Activated CD8-positive, alpha-beta memory T cell treated with anti-CD3 and anti-CD28 coated beads for 48 hours (primary cell): ENCODE data around the gene TLX2.
A peak's percentile ranks its signal among the peaks of the same experiment; 100 is the strongest.
"Not testable (repeated sequence)": the region's sequence is repeated elsewhere in the genome, so short reads cannot be mapped to it uniquely, and the experiment has no call there.

ENCODE experiments used
- DNase-seq, 3 experiments: peaks; one replicate each; pipeline ENCODE4 v3.0.0-alpha.2; 2020; ENCODE audit warnings: low read depth in 2 of 3, low spot score in 2 of 3

Gene TLX2

GRCh38 chr2:74553892-74554819, 39.9 kb downstream of the TLX2 start, which contains the start of the genes DOK1 and LOXL3:
DOK1 (plus strand) TSS chr2:74554720; CDS start chr2:74554755, 35 bp downstream.
LOXL3 (minus strand) TSS chr2:74553942; CDS start chr2:74552634, 1,308 bp downstream.
- DNase-seq = peak; percentile 65 to 81 (median 80)

GRCh38 chr2:74554820-74555531, 40.7 kb downstream of the TLX2 start:
- DNase-seq = no peak

- DNase-seq = no peak
Observed at GRCh38 chr2:74555610-74556103, 41.4 kb downstream of the TLX2 start.

GRCh38 chr2:74556159-74556558, 41.9 kb downstream of the TLX2 start:
- DNase-seq = no peak

GRCh38 chr2:74556831-74557370, 42.7 kb downstream of the TLX2 start:
- no peak for DNase-seq

GRCh38 chr2:74558284-74559230, 44.3 kb downstream of the TLX2 start:
- no peak for DNase-seq

GRCh38 chr2:74559912-74560311, 45.7 kb downstream of the TLX2 start:
- no peak for DNase-seq

- DNase-seq = no peak
Observed at GRCh38 chr2:74560591-74560990, 46.3 kb downstream of the TLX2 start.

GRCh38 chr2:74561022-74561421, 46.8 kb downstream of the TLX2 start:
- not testable (repeated sequence) for DNase-seq

GRCh38 chr2:74562126-74562775, 48.0 kb downstream of the TLX2 start:
- DNase-seq = no peak

GRCh38 chr2:74564222-74564621, 50.0 kb downstream of the TLX2 start:
- DNase-seq = no peak

GRCh38 chr2:74566076-74566753, 52.0 kb downstream of the TLX2 start:
- DNase-seq = no peak

GRCh38 chr2:74566754-74567085, 52.5 kb downstream of the TLX2 start:
- no peak for DNase-seq
